BLaER1 treated with 17β-estradiol and CSF1 and Interleukin-3, amounts not matched to agents 10 nM and 100 nM (cell line): Measurements from ENCODE around the gene HOXD3.

Experiments
- H3K27ac ChIP-seq, 11 experiments: shearing (Covaris generic); formaldehyde crosslinking; 2 replicates each; pipeline ENCODE4 v1.8.1; 2022
- H3K27me3 ChIP-seq, 11 experiments: shearing (Covaris generic); formaldehyde crosslinking; 2 replicates each; pipeline ENCODE4 v1.8.1; 2022
- H3K36me3 ChIP-seq, 11 experiments: shearing (Covaris generic); formaldehyde crosslinking; 2 replicates each; pipeline ENCODE4 v1.8.1; 2022
- H3K4me1 ChIP-seq, 10 experiments: shearing (Covaris generic); formaldehyde crosslinking; 2 replicates each; pipeline ENCODE4 v1.8.1; 2022
- H3K4me2 ChIP-seq, 11 experiments: shearing (Covaris generic); formaldehyde crosslinking; 2 replicates each; pipeline ENCODE4 v1.8.1; 2022
- H3K4me3 ChIP-seq, 10 experiments: shearing (Covaris generic); formaldehyde crosslinking; 2 replicates each; pipeline ENCODE4 v1.8.1; 2022
- H3K9ac ChIP-seq, 11 experiments: shearing (Covaris generic); formaldehyde crosslinking; 2 replicates each; pipeline ENCODE4 v1.8.1; 2022
- H3K9me3 ChIP-seq, 11 experiments: shearing (Covaris generic); formaldehyde crosslinking; replicated peaks in 1 of 11; 2 replicates each; pipeline ENCODE4 v1.8.1; 2022
- H4K20me1 ChIP-seq, 11 experiments: shearing (Covaris generic); formaldehyde crosslinking; 2 replicates each; pipeline ENCODE4 v1.8.1; 2022
- Cebpa-rat ChIP-seq, 11 experiments: shearing (Covaris generic); IDR thresholded peaks; 2 replicates each; pipeline ENCODE4 v1.8.1; 2022

HOXD3 gene

GRCh38 chr2:176187200-176187898 is 30.2 kb downstream of the HOXD3 start:
- Histone ChIP-seq H3K36me3 (no peaks in the 10 kb centered on the region), H3K9me3 (peaks cover 19 to 28% (median 26%) of the 10 kb centered on the region in 11 experiments), H3K4me3 (no peak overlapping the region), H3K27me3 (no peaks in the 10 kb centered on the region), H3K4me1 (no peaks in the 10 kb centered on the region), H3K9ac (no peak overlapping the region), H3K27ac (no peak overlapping the region), H3K4me2 (no peak overlapping the region), H4K20me1 (no peaks in the 10 kb centered on the region)
- TF ChIP-seq Cebpa-rat (IDR thresholded peaks at IDR 0.05), result no peak

GRCh38 chr2:176187899-176188773 is 31.0 kb downstream of the HOXD3 start, which contains the start of gene HOXD1:
Gene HOXD1, plus strand, starts transcription at chr2:176188668. Its CDS starts 134 bp downstream, at chr2:176188802.
- H3K9me3 ChIP-seq, result peaks cover 19 to 28% (median 26%) of the 10 kb centered on the region in 11 experiments
- no peaks in the 10 kb centered on the region for H3K36me3 ChIP-seq
- TF ChIP-seq Cebpa-rat (IDR thresholded peaks at IDR 0.05), result no peak
- no peak within 1 kb of the TSS for H3K27ac ChIP-seq
- no peak within 1 kb of the TSS for H3K9ac ChIP-seq
- H3K4me3 ChIP-seq, result no peak within 1 kb of the TSS
- H3K4me1 ChIP-seq, result no peaks in the 10 kb centered on the region
- no peaks in the 10 kb centered on the region for H3K27me3 ChIP-seq
- no peak within 1 kb of the TSS for H3K4me2 ChIP-seq
- no peaks in the 10 kb centered on the region for H4K20me1 ChIP-seq

DNA sequence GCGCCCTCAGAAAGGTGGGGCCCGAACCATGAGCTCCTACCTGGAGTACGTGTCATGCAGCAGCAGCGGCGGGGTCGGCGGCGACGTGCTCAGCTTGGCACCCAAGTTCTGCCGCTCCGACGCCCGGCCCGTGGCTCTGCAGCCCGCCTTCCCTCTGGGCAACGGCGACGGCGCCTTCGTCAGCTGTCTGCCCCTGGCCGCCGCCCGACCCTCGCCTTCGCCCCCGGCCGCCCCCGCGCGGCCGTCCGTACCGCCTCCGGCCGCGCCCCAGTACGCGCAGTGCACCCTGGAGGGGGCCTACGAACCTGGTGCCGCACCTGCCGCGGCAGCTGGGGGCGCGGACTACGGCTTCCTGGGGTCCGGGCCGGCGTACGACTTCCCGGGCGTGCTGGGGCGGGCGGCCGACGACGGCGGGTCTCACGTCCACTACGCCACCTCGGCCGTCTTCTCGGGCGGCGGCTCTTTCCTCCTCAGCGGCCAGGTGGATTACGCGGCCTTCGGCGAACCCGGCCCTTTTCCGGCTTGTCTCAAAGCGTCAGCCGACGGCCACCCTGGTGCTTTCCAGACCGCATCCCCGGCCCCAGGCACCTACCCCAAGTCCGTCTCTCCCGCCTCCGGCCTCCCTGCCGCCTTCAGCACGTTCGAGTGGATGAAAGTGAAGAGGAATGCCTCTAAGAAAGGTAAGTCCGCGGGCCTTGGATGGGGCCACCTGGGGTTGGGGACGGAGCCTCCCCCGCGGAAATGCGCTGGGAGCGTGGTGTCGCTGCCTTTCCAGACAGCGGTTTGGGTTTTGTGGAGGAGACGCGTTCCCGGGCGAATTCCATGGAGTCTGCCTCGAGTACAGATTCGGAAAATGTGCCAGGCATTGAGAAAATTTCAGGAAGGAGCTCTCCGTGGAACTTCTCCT is 31.9 kb downstream of the HOXD3 start:
- H4K20me1 ChIP-seq, result no peaks in the 10 kb centered on the region
- no peak for TF ChIP-seq Cebpa-rat (IDR thresholded peaks at IDR 0.05)
- H3K4me2 ChIP-seq, result no peak overlapping the region
- no peaks in the 10 kb centered on the region for H3K27me3 ChIP-seq
- H3K4me1 ChIP-seq, result no peaks in the 10 kb centered on the region
- no peak overlapping the region for H3K27ac ChIP-seq
- peaks cover 19 to 28% (median 26%) of the 10 kb centered on the region in 11 experiments for H3K9me3 ChIP-seq
- H3K36me3 ChIP-seq, result no peaks in the 10 kb centered on the region
- no peak overlapping the region for H3K9ac ChIP-seq
- no peak overlapping the region for H3K4me3 ChIP-seq

- H4K20me1 ChIP-seq, result no peaks in the 10 kb centered on the region
- H3K4me2 ChIP-seq, result no peak overlapping the region
- H3K36me3 ChIP-seq, result no peaks in the 10 kb centered on the region
- H3K4me1 ChIP-seq, result no peaks in the 10 kb centered on the region
- peaks cover 19 to 28% (median 26%) of the 10 kb centered on the region in 11 experiments for H3K9me3 ChIP-seq
- TF ChIP-seq Cebpa-rat (IDR thresholded peaks at IDR 0.05), result no peak
- H3K4me3 ChIP-seq, result no peak overlapping the region
- H3K27ac ChIP-seq, result no peak overlapping the region
- H3K27me3 ChIP-seq, result no peaks in the 10 kb centered on the region
- H3K9ac ChIP-seq, result no peak overlapping the region
Measured at GRCh38 chr2:176189681-176190641, 32.9 kb downstream of the HOXD3 start.

GRCh38 chr2:176192351-176192750 is 35.2 kb downstream of the HOXD3 start:
- TF ChIP-seq Cebpa-rat (IDR thresholded peaks at IDR 0.05), result no peak
- Histone ChIP-seq H4K20me1 (no peaks in the 10 kb centered on the region), H3K9me3 (peaks cover 19 to 28% (median 26%) of the 10 kb centered on the region in 11 experiments), H3K4me2 (no peak overlapping the region), H3K4me3 (no peak overlapping the region), H3K27me3 (no peaks in the 10 kb centered on the region), H3K27ac (no peak overlapping the region), H3K36me3 (no peaks in the 10 kb centered on the region), H3K9ac (no peak overlapping the region), H3K4me1 (no peaks in the 10 kb centered on the region)

- H3K4me2 ChIP-seq, result no peak overlapping the region
- H4K20me1 ChIP-seq, result no peaks in the 10 kb centered on the region
- H3K4me3 ChIP-seq, result no peak overlapping the region
- no peaks in the 10 kb centered on the region for H3K36me3 ChIP-seq
- H3K27ac ChIP-seq, result no peak overlapping the region
- no peak overlapping the region for H3K9ac ChIP-seq
- no peaks in the 10 kb centered on the region for H3K27me3 ChIP-seq
- no peaks in the 10 kb centered on the region for H3K4me1 ChIP-seq
- no peak for TF ChIP-seq Cebpa-rat (IDR thresholded peaks at IDR 0.05)
- H3K9me3 ChIP-seq, result peaks cover 17 to 22% (median 20%) of the 10 kb centered on the region in 11 experiments
Measured at GRCh38 chr2:176193048-176193447, 35.9 kb downstream of the HOXD3 start.

GRCh38 chr2:176199902-176200301 is 42.8 kb downstream of the HOXD3 start:
- H3K9me3 ChIP-seq, result no peaks in the 10 kb centered on the region
- no peaks in the 10 kb centered on the region for H3K27me3 ChIP-seq
- no peak overlapping the region for H3K4me2 ChIP-seq
- H4K20me1 ChIP-seq, result no peaks in the 10 kb centered on the region
- TF ChIP-seq Cebpa-rat (IDR thresholded peaks at IDR 0.05), result no peak
- no peaks in the 10 kb centered on the region for H3K36me3 ChIP-seq
- no peak overlapping the region for H3K27ac ChIP-seq
- H3K4me1 ChIP-seq, result no peaks in the 10 kb centered on the region
- no peak overlapping the region for H3K4me3 ChIP-seq
- no peak overlapping the region for H3K9ac ChIP-seq

DNA sequence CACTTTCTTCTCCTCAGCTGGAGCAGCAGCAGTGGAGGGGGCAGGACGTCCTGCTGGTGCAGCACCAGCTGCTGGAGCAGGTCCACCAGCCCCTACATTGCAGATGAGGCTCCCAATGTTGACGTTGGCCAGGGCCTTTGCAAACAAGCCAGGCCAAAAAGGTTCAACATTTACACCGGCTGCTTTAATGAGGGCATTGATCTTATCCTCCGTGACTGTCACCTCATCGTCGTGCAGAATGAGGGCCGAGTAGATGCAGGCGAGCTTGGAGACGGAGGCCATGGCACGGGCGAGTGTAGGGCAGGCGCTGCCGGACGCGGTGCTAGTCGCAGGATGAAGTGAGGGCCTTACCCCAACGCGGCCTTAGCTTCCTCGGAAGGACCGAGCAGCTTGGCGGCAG is 43.9 kb downstream of the HOXD3 start:
- Histone ChIP-seq H3K36me3 (no peaks in the 10 kb centered on the region), H3K9ac (no peak overlapping the region), H3K4me2 (no peak overlapping the region), H3K9me3 (no peaks in the 10 kb centered on the region), H3K27ac (no peak overlapping the region), H3K27me3 (no peaks in the 10 kb centered on the region), H3K4me3 (no peak overlapping the region), H4K20me1 (no peaks in the 10 kb centered on the region), H3K4me1 (no peaks in the 10 kb centered on the region)
- no peak for TF ChIP-seq Cebpa-rat (IDR thresholded peaks at IDR 0.05)
